Ovary (tissue), 9 donors: ENCODE measurements around the gene DHH. TPM values are rescaled to one million over a fixed set of nuclear protein-coding genes. Genes with fewer than 3 reads are reported as not detected.

ENCODE experiments used
- DNase-seq, 5 donors: peaks; one replicate each; pipeline ENCODE4 v3.0.0-alpha.2; 2019 to 2020
- H3K27ac ChIP-seq, 2 donors: fragments of 200-600 bp; one replicate each; pipeline versions ENCODE4 v1.5.1 to v1.8.0; 2019 to 2022
- H3K27me3 ChIP-seq: fragments of 200-600 bp; one replicate; pipeline ENCODE4 v1.8.0; 2022
- H3K36me3 ChIP-seq: fragments of 200-600 bp; sonication (generic); one replicate; pipeline ENCODE4 v1.5.1; 2019
- H3K4me1 ChIP-seq: one replicate; pipeline ENCODE4 v1.8.1; 2013; ENCODE audit warnings: mild to moderate bottlenecking, moderate library complexity; ENCODE audit not compliant: insufficient read depth
- H3K4me3 ChIP-seq: fragments of 200-600 bp; sonication (generic); one replicate; pipeline ENCODE4 v1.5.1; 2017
- H3K9me3 ChIP-seq, 2 donors: fragments of 200-600 bp in 1 of 2; sonication (generic) in 1 of 2; one replicate each; pipeline versions ENCODE4 v1.5.1 to v1.8.1; 2013 to 2019; ENCODE audit warnings: mild to moderate bottlenecking in 1 of 2, moderate library complexity in 1 of 2
- EP300 ChIP-seq: sonication (generic); formaldehyde crosslinking; IDR thresholded peaks from one replicate; pipeline ENCODE4 v1.6.1; 2017; ENCODE audit warnings: antibody characterized with exemption
- POLR2A ChIP-seq: fragments of 450-650 bp; IDR thresholded peaks from one replicate; pipeline ENCODE4 v1.6.1; 2017; ENCODE audit warnings: antibody characterized with exemption, mild to moderate bottlenecking, moderate library complexity
- WGBS, 3 donors: extraction: QIAGEN DNeasy Blood & Tissue Kit in 1 of 3; methylation state at CpG; one replicate each; pipeline versions ENCODE4 v1.1.5 to v1.1.7; 2013 to 2017; 5-methylcytosine and 5-hydroxymethylcytosine counted together
- intact Hi-C, 4 donors: fragments of 100-400 bp; cut with DNase I; formaldehyde crosslinking; loops; one replicate each; pipeline versions ENCODE4 v1.11.0 to v1.15.1; 2022 to 2023
- polyA plus RNA-seq, 2 donors: library from polyadenylated mRNA; stranded (reverse); fragments of 200-250 nt in 1 of 2; fragments of 350-450 nt in 1 of 2; fragmentation: Illumina TruSeq in 1 of 2; extraction: RNeasy Lipid Tissue Mini Kit (QIAGEN cat#74804) in 1 of 2; gene quantifications; one replicate each; pipeline ENCODE4 v1.2.3, GENCODE V29; 2013 to 2014
- total RNA-seq, 7 donors: library from RNA; depleted of rRNA in 2 of 7; stranded (reverse); fragments of >200 nt in 2 of 7; fragmentation: NEBNext Ultra II Directional in 3 of 7; extraction: Animal tissue kit (Norgen Biotek cat#: 25700) in 3 of 7; gene quantifications; one replicate each; pipeline versions ENCODE4 v1.1.0 to v1.2.4, GENCODE V29; 2016 to 2023
- TF ChIP-seq, protein P1 (sequence below), 3 donors: fragments of 450-650 bp in 2 of 3; fragments of 200-600 bp in 1 of 3; IDR thresholded peaks; one replicate each; pipeline versions ENCODE4 v1.5.1 to v1.8.0; 2016 to 2022; ENCODE audit warnings: antibody characterized with exemption in 3 of 3, mild to moderate bottlenecking in 1 of 3
- donor health status: DM: no; HTN: no; CAD: no; lungs with moderate emphysema.
- donor health status: DM: no; HTN: no; CAD: no.
- donor health status: Bipolar disorder and iron deficiency.
- donor health status: DM: yes; HTN: yes; CAD: no.
- donor health status: DM: no; HTN: no; CAD: no.
- donor health status: DM: yes; HTN: yes; CAD: no.

The DHH gene
- total and polyA plus RNA-seq, 9 donors, result 0.20 to 1.4 (median 0.72) TPM

DNA sequence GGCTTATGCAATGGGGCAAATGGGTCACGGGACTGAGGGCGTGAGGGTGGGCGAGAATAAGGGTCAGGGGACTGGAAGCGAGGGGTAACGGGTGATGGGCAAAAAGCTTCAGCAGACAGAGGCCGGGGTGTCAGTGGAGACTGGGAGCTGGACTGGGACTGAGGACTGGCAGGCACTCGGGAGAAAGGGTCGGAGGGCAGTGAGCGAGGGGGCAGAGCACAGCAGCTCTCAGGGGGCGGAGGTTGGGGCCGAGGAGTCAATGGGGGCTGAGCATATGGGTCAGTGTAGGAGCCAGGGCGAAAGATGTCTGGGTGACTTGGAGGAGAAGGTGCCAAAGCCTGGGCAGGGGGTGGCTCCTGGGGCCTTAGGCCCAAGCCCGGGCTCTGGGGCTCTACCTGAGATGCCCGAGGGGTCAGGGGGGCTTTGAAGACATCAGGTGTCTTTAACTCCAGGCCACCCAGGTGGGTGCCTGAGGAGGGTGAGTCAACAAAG lies 54.2 kb downstream of the DHH start:
- intact Hi-C loops, result no loop called here
- no peak overlapping the region for H3K4me3 ChIP-seq
- no peaks in the 10 kb centered on the region for H3K36me3 ChIP-seq

DNA sequence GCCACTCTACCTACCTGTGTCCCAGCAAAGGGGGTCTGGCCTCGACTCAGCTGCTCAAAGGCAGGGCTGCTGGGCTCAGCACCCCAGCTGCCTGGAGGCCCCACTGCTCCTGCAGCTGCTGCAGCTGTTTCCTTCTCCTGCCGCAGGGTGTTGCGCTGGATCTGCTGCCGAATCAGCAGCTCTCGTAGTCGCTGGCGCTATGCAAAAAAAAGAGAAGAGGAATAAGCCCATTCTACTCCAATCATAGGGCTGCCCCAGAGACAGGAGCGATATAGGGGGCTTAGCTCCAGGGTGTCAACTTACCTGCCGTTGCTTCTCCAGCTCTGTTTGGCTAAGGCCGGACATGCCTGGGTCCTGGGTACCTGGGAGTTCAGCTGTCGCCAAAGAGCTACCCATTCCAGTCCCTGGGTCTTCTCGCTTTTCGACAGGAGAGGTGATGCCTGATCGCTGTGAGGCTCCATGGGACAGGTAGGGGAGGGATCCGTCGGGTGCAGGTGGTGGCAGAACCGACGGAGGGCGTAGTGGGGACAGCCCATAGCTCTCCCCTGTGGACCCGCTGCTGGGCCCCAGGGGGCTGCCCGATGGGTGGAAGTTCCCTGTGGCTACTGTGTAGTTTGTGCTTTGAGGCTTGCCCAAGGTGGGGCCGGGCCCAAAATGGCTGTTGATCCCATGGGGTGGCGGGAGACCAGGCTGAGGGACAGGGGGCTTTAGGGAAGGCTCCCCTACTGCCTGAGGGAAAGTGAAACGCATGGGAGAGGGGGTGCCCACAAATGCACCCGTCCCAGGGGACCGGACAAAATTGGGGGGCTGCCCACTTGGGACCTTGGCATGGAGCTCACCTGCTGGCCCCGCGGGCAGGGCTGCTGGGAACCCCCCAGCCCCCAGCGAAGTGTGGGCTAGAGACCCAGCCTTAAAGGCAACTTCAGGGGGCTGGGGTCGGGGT lies 54.9 kb downstream of the DHH start:
- WGBS, 3 donors, result 89 to 90% (median 89%) methylated on average over 30 of the region's 30 CpGs
- Histone ChIP-seq H3K4me3 (no peak overlapping the region), H3K4me1 (no peaks in the 10 kb centered on the region), H3K27me3 (no peaks in the 10 kb centered on the region), H3K36me3 (no peaks in the 10 kb centered on the region), H3K27ac (no peak overlapping the region), H3K9me3 (no peaks in the 10 kb centered on the region)
- TF ChIP-seq POLR2A, result no peak
- TF ChIP-seq, protein P1, sequence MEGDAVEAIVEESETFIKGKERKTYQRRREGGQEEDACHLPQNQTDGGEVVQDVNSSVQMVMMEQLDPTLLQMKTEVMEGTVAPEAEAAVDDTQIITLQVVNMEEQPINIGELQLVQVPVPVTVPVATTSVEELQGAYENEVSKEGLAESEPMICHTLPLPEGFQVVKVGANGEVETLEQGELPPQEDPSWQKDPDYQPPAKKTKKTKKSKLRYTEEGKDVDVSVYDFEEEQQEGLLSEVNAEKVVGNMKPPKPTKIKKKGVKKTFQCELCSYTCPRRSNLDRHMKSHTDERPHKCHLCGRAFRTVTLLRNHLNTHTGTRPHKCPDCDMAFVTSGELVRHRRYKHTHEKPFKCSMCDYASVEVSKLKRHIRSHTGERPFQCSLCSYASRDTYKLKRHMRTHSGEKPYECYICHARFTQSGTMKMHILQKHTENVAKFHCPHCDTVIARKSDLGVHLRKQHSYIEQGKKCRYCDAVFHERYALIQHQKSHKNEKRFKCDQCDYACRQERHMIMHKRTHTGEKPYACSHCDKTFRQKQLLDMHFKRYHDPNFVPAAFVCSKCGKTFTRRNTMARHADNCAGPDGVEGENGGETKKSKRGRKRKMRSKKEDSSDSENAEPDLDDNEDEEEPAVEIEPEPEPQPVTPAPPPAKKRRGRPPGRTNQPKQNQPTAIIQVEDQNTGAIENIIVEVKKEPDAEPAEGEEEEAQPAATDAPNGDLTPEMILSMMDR (IDR thresholded peaks at IDR 0.05), result no peak
- TF ChIP-seq EP300, result no peak
- DNase-seq, result peak in 2 of 5 donors; percentile 27 to 28
- intact Hi-C loops, result no loop called here

More for the DNA sequence above, 54.2 kb downstream of the DHH start:
- Histone ChIP-seq H3K4me1 (no peaks in the 10 kb centered on the region), H3K27ac (no peak overlapping the region), H3K27me3 (no peaks in the 10 kb centered on the region), H3K9me3 (no peaks in the 10 kb centered on the region)
- DNase-seq, result peak in 1 of 5 donors; percentile 20
- 88 to 92% (median 88%) methylated on average over 14 of the region's 14 CpGs for WGBS, 3 donors
- TF ChIP-seq, protein P1 (IDR thresholded peaks at IDR 0.05), result no peak
- TF ChIP-seq EP300 (no peak), POLR2A (no peak)

DNA sequence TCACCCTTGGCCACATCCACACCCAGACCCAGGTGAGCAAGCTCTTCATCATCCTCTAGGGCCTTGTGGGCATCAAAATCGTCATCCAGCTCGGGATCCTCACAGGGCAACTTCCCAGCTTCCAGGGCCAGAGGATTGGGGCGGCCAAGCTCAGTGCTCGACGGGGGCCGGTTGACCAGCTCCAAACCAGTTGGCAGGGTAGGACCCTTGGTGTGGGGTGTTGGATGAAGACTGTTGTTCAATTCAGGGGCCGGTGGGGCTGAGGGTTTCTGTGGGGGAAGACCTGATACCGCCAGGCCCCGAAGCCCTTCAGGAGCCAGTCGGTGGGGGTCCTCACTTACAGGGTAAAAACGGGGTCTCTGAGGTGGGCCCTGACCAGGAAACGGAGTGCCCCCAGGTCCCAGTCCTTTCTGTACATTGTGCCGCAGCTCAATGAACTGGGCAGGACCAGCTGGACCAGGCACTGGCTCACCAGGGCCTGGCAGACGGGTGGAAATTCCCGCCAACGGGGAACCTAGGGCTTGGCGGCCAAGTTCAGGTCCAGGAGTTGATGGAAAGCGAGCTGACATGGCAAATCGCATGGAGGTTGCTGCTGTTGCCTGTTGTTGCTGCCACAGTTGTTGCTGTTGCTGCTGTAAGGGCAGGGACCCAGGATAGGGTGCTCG lies 56.2 kb downstream of the DHH start:
- H3K36me3 ChIP-seq, result no peaks in the 10 kb centered on the region
- WGBS, 3 donors, result 90% methylated on average over 20 of the region's 20 CpGs

DNA sequence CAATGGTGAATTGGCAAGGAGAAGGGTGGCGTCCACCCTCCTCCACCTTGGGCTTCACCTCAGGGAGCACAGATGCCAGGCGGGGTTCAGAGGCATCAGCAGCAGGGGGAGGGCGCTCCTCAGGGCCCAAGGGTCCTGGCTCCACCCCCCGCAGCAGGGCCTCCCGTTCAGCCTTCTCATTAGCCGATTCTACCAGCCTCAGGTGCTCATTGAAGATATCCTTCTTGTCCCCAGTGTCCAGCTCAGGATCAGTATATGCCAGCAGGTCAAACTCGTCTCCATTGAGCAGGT lies 56.7 kb downstream of the DHH start:
- intact Hi-C loops, result no loop called here
- no peak for TF ChIP-seq POLR2A
- TF ChIP-seq, protein P1 (IDR thresholded peaks at IDR 0.05), result no peak
- TF ChIP-seq EP300, result no peak
- no peaks in the 10 kb centered on the region for H3K9me3 ChIP-seq
- H3K27ac ChIP-seq, result no peak overlapping the region
- 83 to 88% (median 84%) methylated on average over 7 of the region's 7 CpGs for WGBS, 3 donors
- no peak overlapping the region for H3K4me3 ChIP-seq
- DNase-seq, result no peak
- no peaks in the 10 kb centered on the region for H3K36me3 ChIP-seq
- H3K4me1 ChIP-seq, result no peaks in the 10 kb centered on the region
- H3K27me3 ChIP-seq, result no peaks in the 10 kb centered on the region

More for the DNA sequence above, 56.2 kb downstream of the DHH start:
- DNase-seq, result peak in 2 of 5 donors; percentile 20 to 35
- Histone ChIP-seq H3K27me3 (no peaks in the 10 kb centered on the region), H3K9me3 (no peaks in the 10 kb centered on the region), H3K4me1 (no peaks in the 10 kb centered on the region), H3K27ac (no peak overlapping the region), H3K4me3 (no peak overlapping the region)
- TF ChIP-seq, protein P1 (IDR thresholded peaks at IDR 0.05), result no peak
- TF ChIP-seq POLR2A, result no peak
- no peak for TF ChIP-seq EP300
- intact Hi-C loops, result no loop called here
